Progenitor cell of endocrine pancreas (in vitro differentiated cells): ENCODE results near the gene DGCR2. TPM values are rescaled to one million over a fixed set of nuclear protein-coding genes. Genes with fewer than 3 reads are reported as not detected.

ENCODE experiments used
- DNase-seq: peaks from one replicate; pipeline ENCODE4 v3.0.0; 2021; ENCODE audit warnings: low spot score; ENCODE audit not compliant: unreplicated experiment
- H3K27ac Mint-ChIP-seq: 2 replicates; pipeline ENCODE4 v1.8.0; 2021; ENCODE audit warnings: mild to moderate bottlenecking, moderate library complexity, mixed read lengths
- H3K27me3 Mint-ChIP-seq: 2 replicates; pipeline ENCODE4 v1.8.0; 2021; ENCODE audit warnings: mixed read lengths
- H3K36me3 Mint-ChIP-seq: 2 replicates; pipeline ENCODE4 v1.8.0; 2022; ENCODE audit warnings: mixed read lengths; ENCODE audit not compliant: insufficient read depth
- H3K4me1 Mint-ChIP-seq: 2 replicates; pipeline ENCODE4 v1.8.0; 2021; ENCODE audit warnings: low read depth, mixed read lengths
- H3K4me3 Mint-ChIP-seq: 2 replicates; pipeline ENCODE4 v1.8.0; 2021; ENCODE audit warnings: low read depth, mild to moderate bottlenecking, moderate library complexity, mixed read lengths
- H3K9me3 Mint-ChIP-seq: 2 replicates; pipeline ENCODE4 v1.8.0; 2021; ENCODE audit warnings: low read depth, mixed read lengths
- total RNA-seq: library from RNA; stranded (reverse); gene quantifications from 2 replicates; pipeline ENCODE4 v1.2.1, GENCODE V29; 2021
- TF ChIP-seq, protein P1 (sequence below): fragments of 200-600 bp; sonication (generic); IDR thresholded peaks from one replicate; pipeline ENCODE4 v1.5.0; 2021; ENCODE audit warnings: antibody characterized with exemption, mild to moderate bottlenecking; ENCODE audit not compliant: unreplicated experiment

Gene DGCR2
- total RNA-seq, 1 donor from 2014 or later = 89.1 TPM

DNA sequence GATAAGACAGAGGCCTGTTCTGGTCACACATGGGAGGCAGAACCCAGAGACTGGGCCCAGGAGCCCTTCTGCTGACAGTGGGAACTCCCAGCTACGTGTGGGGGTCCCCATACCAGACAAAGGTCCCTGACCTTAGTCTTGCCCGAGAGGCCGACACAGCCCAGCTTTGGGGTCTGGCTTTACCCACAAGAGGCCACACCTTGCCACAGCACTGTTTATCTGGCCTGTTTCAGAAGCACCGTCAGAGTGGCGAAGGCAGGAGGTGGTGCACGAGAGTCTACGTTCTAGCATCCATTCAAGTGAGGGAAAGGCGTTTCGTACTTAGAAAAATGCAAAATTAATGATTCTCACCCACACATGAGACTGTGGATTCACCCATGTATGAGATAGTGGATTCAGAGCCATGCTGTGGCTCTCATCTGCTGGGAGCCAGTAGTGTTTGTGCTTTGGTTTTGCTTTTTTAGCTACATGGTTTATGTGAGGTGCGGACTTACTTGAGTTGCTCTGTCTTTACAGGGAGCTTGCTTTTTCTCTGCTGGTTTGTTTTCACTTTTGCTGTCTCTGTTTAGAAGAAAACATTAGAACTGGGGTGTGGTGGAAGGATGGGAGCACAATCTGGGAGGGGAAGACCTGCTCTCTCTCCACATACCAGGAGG is 129.5 kb downstream of the DGCR2 start:
- no peak overlapping the region for H3K4me3 Mint-ChIP-seq
- no peaks in the 10 kb centered on the region for H3K9me3 Mint-ChIP-seq
- peaks cover 8% of the 10 kb centered on the region for H3K4me1 Mint-ChIP-seq
- H3K27ac Mint-ChIP-seq = no peak overlapping the region
- peaks cover 3% of the 10 kb centered on the region for H3K36me3 Mint-ChIP-seq
- no peak for DNase-seq
- H3K27me3 Mint-ChIP-seq = peaks cover 35% of the 10 kb centered on the region
- TF ChIP-seq, protein P1, sequence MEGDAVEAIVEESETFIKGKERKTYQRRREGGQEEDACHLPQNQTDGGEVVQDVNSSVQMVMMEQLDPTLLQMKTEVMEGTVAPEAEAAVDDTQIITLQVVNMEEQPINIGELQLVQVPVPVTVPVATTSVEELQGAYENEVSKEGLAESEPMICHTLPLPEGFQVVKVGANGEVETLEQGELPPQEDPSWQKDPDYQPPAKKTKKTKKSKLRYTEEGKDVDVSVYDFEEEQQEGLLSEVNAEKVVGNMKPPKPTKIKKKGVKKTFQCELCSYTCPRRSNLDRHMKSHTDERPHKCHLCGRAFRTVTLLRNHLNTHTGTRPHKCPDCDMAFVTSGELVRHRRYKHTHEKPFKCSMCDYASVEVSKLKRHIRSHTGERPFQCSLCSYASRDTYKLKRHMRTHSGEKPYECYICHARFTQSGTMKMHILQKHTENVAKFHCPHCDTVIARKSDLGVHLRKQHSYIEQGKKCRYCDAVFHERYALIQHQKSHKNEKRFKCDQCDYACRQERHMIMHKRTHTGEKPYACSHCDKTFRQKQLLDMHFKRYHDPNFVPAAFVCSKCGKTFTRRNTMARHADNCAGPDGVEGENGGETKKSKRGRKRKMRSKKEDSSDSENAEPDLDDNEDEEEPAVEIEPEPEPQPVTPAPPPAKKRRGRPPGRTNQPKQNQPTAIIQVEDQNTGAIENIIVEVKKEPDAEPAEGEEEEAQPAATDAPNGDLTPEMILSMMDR = no peak

DNA sequence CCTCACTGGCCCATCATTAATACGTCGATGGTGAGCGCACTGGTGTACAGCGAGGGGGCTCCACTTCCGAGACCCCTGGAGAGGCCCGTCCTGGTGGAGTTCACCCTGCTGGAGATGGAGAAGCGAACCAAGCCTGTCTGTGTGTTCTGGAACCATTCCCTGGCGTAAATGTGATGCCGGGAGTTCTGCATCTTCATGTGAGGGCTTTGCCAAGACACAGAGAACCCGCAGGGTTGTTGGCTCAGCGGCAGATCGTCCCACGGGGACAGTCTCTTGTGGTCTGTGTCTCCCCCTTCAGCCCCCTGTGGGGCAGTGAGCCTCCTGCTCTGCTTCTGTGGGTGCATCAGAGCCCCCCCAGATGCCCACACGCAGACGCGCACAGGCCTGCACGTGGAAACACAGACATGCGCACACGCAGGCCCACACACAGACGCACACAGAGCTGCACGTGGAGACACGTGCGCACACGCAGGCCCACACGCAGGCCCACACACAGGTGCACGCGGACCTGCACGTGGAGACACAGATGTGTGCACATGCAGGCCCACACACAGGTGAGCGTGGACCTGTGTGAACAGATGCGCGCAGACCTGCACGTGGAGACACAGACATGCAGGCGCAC is 130.3 kb downstream of the DGCR2 start:
- no peak overlapping the region for H3K4me3 Mint-ChIP-seq
- H3K9me3 Mint-ChIP-seq = no peaks in the 10 kb centered on the region
- peak overlapping the region; percentile 20 for H3K27ac Mint-ChIP-seq
- H3K36me3 Mint-ChIP-seq = peaks cover 3% of the 10 kb centered on the region
- TF ChIP-seq, protein P1 = no peak
- H3K4me1 Mint-ChIP-seq = peaks cover 8% of the 10 kb centered on the region
- H3K27me3 Mint-ChIP-seq = peaks cover 28% of the 10 kb centered on the region
- DNase-seq = no peak

DNA sequence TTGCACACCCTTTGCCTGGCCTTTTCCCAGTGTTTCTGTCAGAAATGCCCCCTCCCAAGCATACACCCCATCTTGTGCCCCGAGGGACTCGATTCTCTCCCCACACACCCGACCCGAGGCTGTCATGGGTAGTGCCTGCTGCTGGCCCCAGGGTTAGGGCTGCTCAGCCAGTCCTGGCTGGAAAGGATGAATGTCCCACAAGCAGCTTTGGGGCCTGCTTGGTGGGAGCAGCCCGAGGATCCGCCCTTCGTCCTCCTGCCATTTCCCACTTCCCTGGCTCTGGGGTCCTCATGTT is 131.1 kb downstream of the DGCR2 start:
- Mint-ChIP-seq H3K27ac (no peak overlapping the region), H3K9me3 (no peaks in the 10 kb centered on the region), H3K4me3 (no peak overlapping the region), H3K27me3 (peaks cover 21% of the 10 kb centered on the region), H3K4me1 (peaks cover 8% of the 10 kb centered on the region), H3K36me3 (peaks cover 3% of the 10 kb centered on the region)
- TF ChIP-seq, protein P1 = no peak
- DNase-seq = no peak

DNA sequence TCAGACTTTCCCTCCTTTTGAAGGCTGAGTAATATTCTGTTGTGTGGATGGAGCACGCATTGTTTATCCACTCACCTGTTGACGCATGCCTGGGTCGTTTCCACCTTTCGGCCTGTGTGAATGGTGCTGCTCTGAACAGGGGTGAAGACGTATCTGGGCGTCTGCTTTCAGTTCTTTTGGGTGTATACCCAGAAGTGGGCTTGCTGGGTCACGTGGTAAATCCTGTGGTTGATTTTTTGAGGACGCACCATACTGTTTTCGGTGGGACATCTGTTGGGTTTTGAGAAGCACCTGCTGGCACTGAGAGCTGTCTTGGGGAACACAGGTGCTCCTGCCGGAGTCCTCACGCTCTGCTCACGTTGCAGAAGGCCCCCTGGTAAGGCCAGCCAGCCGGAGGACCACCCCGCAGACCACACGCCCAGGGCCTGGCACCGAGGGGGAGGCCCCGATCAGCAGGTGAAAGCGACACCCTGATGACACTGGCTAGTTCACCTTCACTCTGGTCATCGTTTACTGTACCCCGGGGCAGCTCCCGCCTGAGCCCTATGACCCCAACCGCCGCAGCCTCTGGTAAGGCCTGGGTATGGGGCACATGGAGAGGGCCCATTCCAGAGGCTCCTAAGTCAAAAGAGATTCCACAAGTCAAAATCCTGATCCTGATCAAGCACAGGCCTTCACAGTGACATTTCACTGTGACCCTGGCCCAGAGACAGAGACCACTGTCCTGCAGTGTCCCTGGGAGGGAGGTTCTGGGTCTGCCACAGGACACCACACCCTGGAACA is 131.7 kb downstream of the DGCR2 start:
- DNase-seq = no peak
- H3K4me1 Mint-ChIP-seq = peaks cover 8% of the 10 kb centered on the region
- peaks cover 18% of the 10 kb centered on the region for H3K27me3 Mint-ChIP-seq
- peaks cover 3% of the 10 kb centered on the region for H3K36me3 Mint-ChIP-seq
- TF ChIP-seq, protein P1 = no peak
- H3K9me3 Mint-ChIP-seq = no peaks in the 10 kb centered on the region
- H3K27ac Mint-ChIP-seq = no peak overlapping the region
- H3K4me3 Mint-ChIP-seq = no peak overlapping the region

DNA sequence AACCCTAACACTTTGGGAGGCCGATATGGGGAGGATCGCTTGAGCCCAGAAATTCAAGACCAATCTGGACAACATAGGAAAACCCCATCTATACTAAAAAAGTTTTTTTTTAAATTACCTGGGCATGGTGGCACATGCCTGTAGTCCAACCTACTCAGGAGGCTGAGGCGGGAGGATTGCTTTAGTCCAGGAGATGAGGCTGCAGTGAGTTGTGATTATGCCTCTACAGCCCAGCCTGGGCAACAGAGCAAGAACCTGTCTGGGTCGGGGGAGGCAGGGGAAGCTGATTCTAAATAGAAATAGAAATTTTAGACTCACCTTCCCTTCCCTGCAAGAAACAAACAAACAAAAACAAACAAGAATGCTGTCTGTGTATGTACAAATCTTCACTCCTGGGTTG is 133.3 kb downstream of the DGCR2 start:
- no peak overlapping the region for H3K4me3 Mint-ChIP-seq
- H3K9me3 Mint-ChIP-seq = no peaks in the 10 kb centered on the region
- H3K27ac Mint-ChIP-seq = no peak overlapping the region
- TF ChIP-seq, protein P1 = no peak
- H3K36me3 Mint-ChIP-seq = peaks cover 3% of the 10 kb centered on the region
- H3K27me3 Mint-ChIP-seq = peaks cover 14% of the 10 kb centered on the region
- H3K4me1 Mint-ChIP-seq = peaks cover 2% of the 10 kb centered on the region
- DNase-seq = no peak
